Kidney epithelial cell (primary cell): Measurements from ENCODE around the gene KHDC1. TPM values are rescaled to one million over a fixed set of nuclear protein-coding genes. Genes with fewer than 3 reads are reported as not detected.
"Not testable (repeated sequence)": the region's sequence is repeated elsewhere in the genome, so short reads cannot be mapped to it uniquely, and the experiment has no call there.

Experiments
- DNase-seq: peaks from one replicate; pipeline ENCODE4 v3.0.0-alpha.2; 2010; ENCODE audit warnings: low read depth
- H3K27me3 ChIP-seq: 2 replicates; pipeline ENCODE4 v1.6.0; 2011; ENCODE audit warnings: low read length; ENCODE audit not compliant: control insufficient read depth, insufficient read depth
- H3K36me3 ChIP-seq: 2 replicates; pipeline ENCODE4 v1.5.1; 2011; ENCODE audit warnings: low read length; ENCODE audit not compliant: control insufficient read depth, insufficient read depth
- H3K4me3 ChIP-seq: 2 replicates; pipeline ENCODE4 v1.5.1; 2011; ENCODE audit warnings: low read depth, mild to moderate bottlenecking, control low read depth, low read length
- CTCF ChIP-seq: IDR thresholded peaks from 2 replicates; pipeline ENCODE4 v1.5.1; 2011; ENCODE audit warnings: mild to moderate bottlenecking, moderate library complexity, low read length, control low read depth, inconsistent platforms; ENCODE audit not compliant: insufficient read depth, poor library complexity, severe bottlenecking
- total RNA-seq: library from RNA; depleted of rRNA; stranded (reverse); fragments of >200 nt; gene quantifications from 2 replicates; pipeline ENCODE4 v1.2.3, GENCODE V29; 2015

The KHDC1 gene
- total RNA-seq, 1 donor from 2014 or later = 3.3 TPM

GRCh38 chr6:73258721-73259120, 4.3 kb downstream of the KHDC1 start:
- H3K27me3 ChIP-seq = no peaks in the 10 kb centered on the region
- TF ChIP-seq CTCF = no peak
- no peak for DNase-seq
- H3K36me3 ChIP-seq = no peaks in the 10 kb centered on the region
- no peak overlapping the region for H3K4me3 ChIP-seq

- H3K36me3 ChIP-seq, DNase-seq, H3K4me3 ChIP-seq, H3K27me3 ChIP-seq: not testable (repeated sequence)
Observed at GRCh38 chr6:73254323-73254722, 8.7 kb downstream of the KHDC1 start.

GRCh38 chr6:73252703-73253102, 10.3 kb downstream of the KHDC1 start:
- DNase-seq = no peak
- TF ChIP-seq CTCF = no peak

DNA sequence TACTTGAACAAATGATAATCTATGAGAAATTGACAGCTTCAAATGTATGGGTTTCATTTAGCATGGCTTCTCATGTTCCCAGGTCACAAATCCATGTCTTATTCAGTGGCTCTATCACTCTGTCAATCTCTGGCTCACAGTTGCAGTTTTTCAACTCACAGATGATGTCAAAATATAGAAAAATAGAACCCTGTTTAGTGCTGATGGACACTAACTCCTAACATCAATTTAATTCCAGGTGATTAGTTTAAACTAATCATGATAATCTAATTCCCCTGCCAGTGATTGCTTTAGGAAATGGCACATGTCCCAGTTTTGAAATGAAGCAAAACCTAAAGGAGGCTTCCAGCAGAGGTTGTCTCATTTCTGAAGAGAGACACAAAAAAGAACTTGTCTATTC, 13.0 kb downstream of the KHDC1 start:
- Histone ChIP-seq H3K4me3 (no peak overlapping the region), H3K36me3 (no peaks in the 10 kb centered on the region), H3K27me3 (peaks cover 3% of the 10 kb centered on the region)
- TF ChIP-seq CTCF = no peak
- DNase-seq = no peak

More at GRCh38 chr6:73252703-73253102, 10.3 kb downstream of the KHDC1 start:
- Histone ChIP-seq H3K36me3 (no peaks in the 10 kb centered on the region), H3K27me3 (peaks cover 3% of the 10 kb centered on the region), H3K4me3 (no peak overlapping the region)

GRCh38 chr6:73248192-73248903, 14.6 kb downstream of the KHDC1 start:
- TF ChIP-seq CTCF = no peak
- DNase-seq = no peak
- H3K4me3 ChIP-seq = no peak overlapping the region
- H3K36me3 ChIP-seq = no peaks in the 10 kb centered on the region
- peaks cover 3% of the 10 kb centered on the region for H3K27me3 ChIP-seq

DNA sequence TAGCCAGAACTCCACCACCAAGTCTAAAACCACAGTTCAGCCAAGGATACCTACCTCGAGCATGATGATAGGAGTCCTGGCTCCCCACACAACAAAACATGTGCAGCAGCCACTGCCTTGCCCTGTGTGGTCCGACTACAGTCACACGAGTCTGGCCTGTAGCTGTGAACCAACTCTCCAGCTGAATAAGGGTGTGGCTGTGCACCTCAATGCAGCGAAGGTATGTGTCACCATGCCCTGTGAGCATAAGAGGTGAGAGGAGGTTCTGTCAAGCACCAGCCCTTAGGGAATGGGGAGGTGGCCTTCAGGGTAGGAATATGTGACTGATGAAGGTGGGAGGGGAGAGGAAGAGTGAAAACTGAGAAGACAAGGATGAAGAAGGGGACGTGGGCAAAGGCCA, 21.0 kb downstream of the KHDC1 start:
- Histone ChIP-seq H3K4me3 (no peak overlapping the region), H3K36me3 (no peaks in the 10 kb centered on the region), H3K27me3 (no peaks in the 10 kb centered on the region)
- no peak for TF ChIP-seq CTCF
- DNase-seq = no peak
